ENCODE measurements around the gene C1QTNF1. TPM values are rescaled to one million over a fixed set of nuclear protein-coding genes. Genes with fewer than 3 reads are reported as not detected.

The C1QTNF1 gene
- total RNA-seq, 1 experiment from 2014 or later, result 18.6 TPM

- Histone ChIP-seq H4K20me1 (ENCODE audit: low read length) (peaks cover 18% of the 10 kb centered on the region), H3K9me3 (ENCODE audit: low read length) (peaks cover 16% of the 10 kb centered on the region), H3K9ac (ENCODE audit: low read length) (peak overlapping the region; percentile 93), H3K4me3 (ENCODE audit: low read length) (peak overlapping the region; percentile 95), H3F3A (ENCODE audit: low read length, unreplicated experiment) (peaks cover 8% of the 10 kb centered on the region), H3K27me3 (ENCODE audit: low read length) (no peaks in the 10 kb centered on the region), H3K27ac (ENCODE audit: low read length) (peak overlapping the region; percentile 35), H3K4me1 (ENCODE audit: insufficient read depth, low read length) (peaks cover 66% of the 10 kb centered on the region), H3K36me3 (ENCODE audit: low read depth, low read length) (peaks cover 7% of the 10 kb centered on the region), H3K79me2 (ENCODE audit: low read length) (peaks cover 56% of the 10 kb centered on the region), H3K4me2 (ENCODE audit: low read length) (peak overlapping the region; percentile 99), H3K9me2 (replicated peaks; ENCODE audit: low read length) (no peaks in the 10 kb centered on the region), H2AFZ (ENCODE audit: low read length) (peak overlapping the region; percentile 94; the same call in 1 of the 2 replicates)
- intact Hi-C loops (cut with micrococcal nuclease), result no loop called here
- ChIA-PET POLR2A (ENCODE audit: unreplicated experiment) (no interaction called here), CTCF (interaction anchor here (0.6 kb wide), 1 partner anchor 101 kb away, joined by 6 read pairs; no protein-coding TSS in a partner anchor)
- TF ChIP-seq EZH2 (IDR thresholded peaks at IDR 0.05; ENCODE audit: low read length, unreplicated experiment) (no peak), EZH2phosphoT487 (IDR thresholded peaks at IDR 0.05; ENCODE audit: borderline replicate concordance, low read length) (no peak), CTCF (conservative IDR thresholded peaks at IDR 0.05; ENCODE audit: low read depth, low read length) (no peak)
- no TSS peak for BruUV-seq (replicated peaks)
- DNase-seq, result no peak
- ATAC-seq, result no peak
Measured at GRCh38 chr17:79008666-79009387, 15.1 kb upstream of the C1QTNF1 start.

- Histone ChIP-seq H3K4me2 (ENCODE audit: low read length) (peak within 1 kb of the TSS; percentile 99), H4K20me1 (ENCODE audit: low read length) (peaks cover 18% of the 10 kb centered on the region), H3K36me3 (ENCODE audit: low read depth, low read length) (peaks cover 7% of the 10 kb centered on the region), H3K9ac (ENCODE audit: low read length) (peak within 1 kb of the TSS; percentile 93), H3K79me2 (ENCODE audit: low read length) (peaks cover 52% of the 10 kb centered on the region), H2AFZ (ENCODE audit: low read length) (peak within 1 kb of the TSS; percentile 94), H3F3A (ENCODE audit: low read length, unreplicated experiment) (peaks cover 8% of the 10 kb centered on the region), H3K27me3 (ENCODE audit: low read length) (no peaks in the 10 kb centered on the region), H3K4me1 (ENCODE audit: insufficient read depth, low read length) (peaks cover 66% of the 10 kb centered on the region), H3K9me3 (ENCODE audit: low read length) (peaks cover 24% of the 10 kb centered on the region), H3K27ac (ENCODE audit: low read length) (peak within 1 kb of the TSS; percentile 72), H3K9me2 (replicated peaks; ENCODE audit: low read length) (no peaks in the 10 kb centered on the region), H3K4me3 (ENCODE audit: low read length) (peak within 1 kb of the TSS; percentile 95)
- TF ChIP-seq CTCF (conservative IDR thresholded peaks at IDR 0.05; ENCODE audit: low read depth, low read length) (no peak), EZH2phosphoT487 (IDR thresholded peaks at IDR 0.05; ENCODE audit: borderline replicate concordance, low read length) (no peak)
- ChIA-PET CTCF (interaction anchor here (0.6 kb wide), 1 partner anchor 100 kb away, joined by 6 read pairs; no protein-coding TSS in a partner anchor), POLR2A (ENCODE audit: unreplicated experiment) (interaction anchor here (0.7 to 0.8 kb wide), 2 partner anchors 13 to 391 kb away, joined by 4 read pairs; no protein-coding TSS in a partner anchor)
- ATAC-seq (peak; percentile 64), DNase-seq (peak; percentile 90)
- BruUV-seq (replicated peaks), result no TSS peak
- intact Hi-C loops (cut with micrococcal nuclease), result no loop called here
Measured at GRCh38 chr17:79009397-79010303, 14.3 kb upstream of the C1QTNF1 start, which contains the start of gene CANT1. Gene CANT1, minus strand, starts transcription at chr17:79009764. Its CDS starts 12,142 bp downstream, at chr17:78997622.

Data from PC-3 (cell line).